ENCODE measurements around the gene RGS1.
A peak's percentile ranks its signal among the peaks of the same experiment; 100 is the strongest.

The RGS1 gene

GRCh38 chr1:192575499-192576189, at the start of gene RGS1:
Gene RGS1, plus strand, starts transcription at chr1:192575773. Its CDS starts 20 bp downstream, at chr1:192575793.
- DNase-seq (ENCODE audit: low read depth): no peak

GRCh38 chr1:192527111-192527795, 48.3 kb upstream of the RGS1 start:
- DNase-seq (ENCODE audit: low read depth): no peak

GRCh38 chr1:192527950-192528349, 47.6 kb upstream of the RGS1 start:
- no peak for DNase-seq (ENCODE audit: low read depth)

GRCh38 chr1:192529031-192529755, 46.4 kb upstream of the RGS1 start:
- no peak for DNase-seq (ENCODE audit: low read depth)

- no peak for DNase-seq (ENCODE audit: low read depth)
Measured at GRCh38 chr1:192529811-192530210, 45.8 kb upstream of the RGS1 start.

- no peak for DNase-seq (ENCODE audit: low read depth)
Measured at GRCh38 chr1:192530254-192530653, 45.3 kb upstream of the RGS1 start.

GRCh38 chr1:192531037-192531703, 44.4 kb upstream of the RGS1 start:
- DNase-seq (ENCODE audit: low read depth): peak; percentile 71

GRCh38 chr1:192534666-192535065, 40.9 kb upstream of the RGS1 start:
- DNase-seq (ENCODE audit: low read depth): no peak

GRCh38 chr1:192535916-192536664, 39.5 kb upstream of the RGS1 start:
- DNase-seq (ENCODE audit: low read depth): no peak

GRCh38 chr1:192538407-192539296, 36.9 kb upstream of the RGS1 start:
- no peak for DNase-seq (ENCODE audit: low read depth)

- peak; percentile 87 for DNase-seq (ENCODE audit: low read depth)
Measured at GRCh38 chr1:192539297-192540092, 36.1 kb upstream of the RGS1 start.

- DNase-seq (ENCODE audit: low read depth): no peak
Measured at GRCh38 chr1:192543445-192543844, 32.1 kb upstream of the RGS1 start.

GRCh38 chr1:192545896-192546521, 29.6 kb upstream of the RGS1 start:
- no peak for DNase-seq (ENCODE audit: low read depth)

GRCh38 chr1:192546596-192547190, 28.9 kb upstream of the RGS1 start:
- DNase-seq (ENCODE audit: low read depth): no peak

- no peak for DNase-seq (ENCODE audit: low read depth)
Measured at GRCh38 chr1:192547501-192547900, 28.1 kb upstream of the RGS1 start.

- no peak for DNase-seq (ENCODE audit: low read depth)
Measured at GRCh38 chr1:192549937-192550336, 25.6 kb upstream of the RGS1 start.

GRCh38 chr1:192550922-192551534, 24.5 kb upstream of the RGS1 start:
- peak; percentile 53 for DNase-seq (ENCODE audit: low read depth)

GRCh38 chr1:192552760-192553191, 22.8 kb upstream of the RGS1 start:
- no peak for DNase-seq (ENCODE audit: low read depth)
